Activated CD8-positive, alpha-beta T cell treated with anti-CD3 and anti-CD28 coated beads, Interleukin-2, amount 10 ng/mL, durations not matched to agents 7 days and 5 days (primary cell): Measurements from ENCODE around the gene PPP2R2C. TPM values are rescaled to one million over a fixed set of nuclear protein-coding genes. Genes with fewer than 3 reads are reported as not detected.

Experiments used
- total RNA-seq, 2 experiments: library from RNA; stranded (reverse); gene quantifications; one replicate each; pipeline ENCODE4 v1.2.3, GENCODE V29; 2021

The PPP2R2C gene
- total RNA-seq, 2 experiments from 2014 or later: not detected

Other genes with a start within 250 kb of the PPP2R2C start
- gene WFS1, start 202.8 kb downstream of the PPP2R2C start, total RNA-seq: 1 to 10 TPM in 1 of 2 experiments, under 1 TPM in 1; 0.97 to 1.3 TPM
- gene MAN2B2, start 102.6 kb upstream of the PPP2R2C start, total RNA-seq: 10 to 100 TPM; 27.6 to 29.1 TPM
- 100 to 1,000 TPM; 105 TPM for gene MRFAP1, start 168.1 kb upstream of the PPP2R2C start, total RNA-seq
- 1 to 10 TPM; 8.3 to 8.5 TPM for gene S100P, start 221.3 kb upstream of the PPP2R2C start, total RNA-seq
- 10 to 100 TPM; 65.5 to 67.4 TPM for gene MRFAP1L1, start 237.3 kb upstream of the PPP2R2C start, total RNA-seq
- 10 to 100 TPM; 19.6 to 21.5 TPM for gene BLOC1S4, start 243.6 kb upstream of the PPP2R2C start, total RNA-seq